PFSK-1 (cell line): Measurements from ENCODE around the gene CTSW.
A peak's percentile ranks its signal among the peaks of the same experiment; 100 is the strongest.

ENCODE experiments used
- FOXP2 ChIP-seq: optimal IDR thresholded peaks from 2 replicates; pipeline ENCODE3; 2011; ENCODE audit warnings: borderline replicate concordance, control low read depth, inconsistent platforms; ENCODE audit not compliant: insufficient read depth; ENCODE audit errors: extremely low read length, extremely low read depth
- POLR2AphosphoS5 ChIP-seq: IDR thresholded peaks from 2 replicates; pipeline ENCODE4 v1.6.1; 2012; ENCODE audit warnings: low read depth, mild to moderate bottlenecking, control low read depth, low read length, moderate library complexity
- SIN3A ChIP-seq: IDR thresholded peaks from 2 replicates; pipeline ENCODE4 v1.6.1; 2012; ENCODE audit warnings: mild to moderate bottlenecking, low read length, moderate library complexity, borderline replicate concordance; ENCODE audit not compliant: insufficient read depth
- TAF1 ChIP-seq: IDR thresholded peaks from 2 replicates; pipeline ENCODE4 v1.6.1; 2012; ENCODE audit warnings: low read length, control low read depth, borderline replicate concordance; ENCODE audit not compliant: insufficient read depth
- TF ChIP-seq, protein P1 (sequence below), 2 experiments: IDR thresholded peaks; 2 replicates each; pipeline versions ENCODE4 v1.6.1 to v1.8.0; 2011 to 2012; ENCODE audit warnings: low read depth in 2 of 2, low read length in 2 of 2, control low read depth in 1 of 2, inconsistent platforms in 1 of 2, mild to moderate bottlenecking in 1 of 2, moderate library complexity in 1 of 2; ENCODE audit not compliant: insufficient read depth in 1 of 2

Gene CTSW

DNA sequence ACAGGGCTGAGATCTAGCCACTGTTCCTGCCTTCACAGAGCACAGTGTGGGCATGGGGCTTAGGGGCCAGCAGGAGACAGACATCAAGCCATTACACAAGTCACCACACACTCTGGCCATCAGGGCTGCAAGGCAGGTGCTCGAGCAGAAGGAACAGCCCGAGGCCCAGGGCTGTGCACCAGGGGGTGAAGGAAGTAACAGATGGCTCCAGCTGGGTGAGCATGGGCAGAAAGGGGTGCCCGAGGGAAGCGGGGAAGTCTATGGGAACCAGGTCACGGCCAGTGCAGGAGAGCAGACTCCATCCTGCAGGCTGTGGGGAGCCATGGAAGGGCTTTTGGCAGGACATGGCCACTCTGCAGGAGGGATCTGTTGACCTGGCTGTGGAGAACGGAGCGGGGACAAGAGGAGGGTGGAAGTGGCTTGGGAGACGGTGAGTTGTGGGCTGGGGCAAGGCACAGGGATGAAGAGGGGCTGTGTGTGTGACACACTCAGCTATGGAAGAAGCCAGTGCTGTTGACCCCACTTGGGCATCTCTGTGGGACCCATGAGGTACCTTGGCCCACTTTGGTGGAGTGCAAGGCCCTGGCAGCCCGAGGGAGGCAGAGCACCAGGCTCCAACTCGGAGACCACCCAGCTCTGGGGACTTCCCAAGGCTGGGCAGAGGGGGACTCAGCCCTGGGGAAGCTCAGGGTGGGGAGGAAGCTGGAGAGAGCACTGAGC lies 35.6 kb downstream of the CTSW start:
- TF ChIP-seq TAF1 (peak; percentile 25; the same call in 1 of the 2 replicates), FOXP2 (no peak)

DNA sequence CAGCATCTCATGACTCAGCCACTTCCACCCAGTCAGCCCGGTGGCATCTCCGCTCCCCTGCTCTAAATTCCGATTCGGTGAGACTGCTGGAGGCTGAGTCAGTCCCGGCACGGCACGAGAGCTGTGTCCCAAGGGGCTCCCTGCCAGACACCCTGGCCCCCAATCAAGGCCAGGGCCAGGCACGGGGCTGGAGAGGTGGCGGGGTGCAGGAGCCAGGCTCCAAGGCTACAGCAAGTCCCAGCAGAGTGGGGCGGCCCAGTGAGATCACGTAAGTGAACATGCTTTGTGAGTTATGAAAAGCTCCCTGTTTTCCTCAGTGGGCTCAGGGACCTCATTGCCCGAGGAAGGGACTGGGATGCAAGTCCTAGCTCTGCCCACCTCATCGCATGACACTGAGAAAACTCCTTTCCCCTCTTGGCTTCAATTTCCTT lies 36.2 kb downstream of the CTSW start:
- TF ChIP-seq, protein P1, sequence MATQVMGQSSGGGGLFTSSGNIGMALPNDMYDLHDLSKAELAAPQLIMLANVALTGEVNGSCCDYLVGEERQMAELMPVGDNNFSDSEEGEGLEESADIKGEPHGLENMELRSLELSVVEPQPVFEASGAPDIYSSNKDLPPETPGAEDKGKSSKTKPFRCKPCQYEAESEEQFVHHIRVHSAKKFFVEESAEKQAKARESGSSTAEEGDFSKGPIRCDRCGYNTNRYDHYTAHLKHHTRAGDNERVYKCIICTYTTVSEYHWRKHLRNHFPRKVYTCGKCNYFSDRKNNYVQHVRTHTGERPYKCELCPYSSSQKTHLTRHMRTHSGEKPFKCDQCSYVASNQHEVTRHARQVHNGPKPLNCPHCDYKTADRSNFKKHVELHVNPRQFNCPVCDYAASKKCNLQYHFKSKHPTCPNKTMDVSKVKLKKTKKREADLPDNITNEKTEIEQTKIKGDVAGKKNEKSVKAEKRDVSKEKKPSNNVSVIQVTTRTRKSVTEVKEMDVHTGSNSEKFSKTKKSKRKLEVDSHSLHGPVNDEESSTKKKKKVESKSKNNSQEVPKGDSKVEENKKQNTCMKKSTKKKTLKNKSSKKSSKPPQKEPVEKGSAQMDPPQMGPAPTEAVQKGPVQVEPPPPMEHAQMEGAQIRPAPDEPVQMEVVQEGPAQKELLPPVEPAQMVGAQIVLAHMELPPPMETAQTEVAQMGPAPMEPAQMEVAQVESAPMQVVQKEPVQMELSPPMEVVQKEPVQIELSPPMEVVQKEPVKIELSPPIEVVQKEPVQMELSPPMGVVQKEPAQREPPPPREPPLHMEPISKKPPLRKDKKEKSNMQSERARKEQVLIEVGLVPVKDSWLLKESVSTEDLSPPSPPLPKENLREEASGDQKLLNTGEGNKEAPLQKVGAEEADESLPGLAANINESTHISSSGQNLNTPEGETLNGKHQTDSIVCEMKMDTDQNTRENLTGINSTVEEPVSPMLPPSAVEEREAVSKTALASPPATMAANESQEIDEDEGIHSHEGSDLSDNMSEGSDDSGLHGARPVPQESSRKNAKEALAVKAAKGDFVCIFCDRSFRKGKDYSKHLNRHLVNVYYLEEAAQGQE (IDR thresholded peaks at IDR 0.05; ENCODE audit: insufficient read depth in 1 of 2, low read depth in 2 of 2, low read length in 2 of 2): no peak
- TF ChIP-seq FOXP2: no peak
- TF ChIP-seq SIN3A: no peak
- TF ChIP-seq POLR2AphosphoS5: no peak
- TF ChIP-seq TAF1: no peak

DNA sequence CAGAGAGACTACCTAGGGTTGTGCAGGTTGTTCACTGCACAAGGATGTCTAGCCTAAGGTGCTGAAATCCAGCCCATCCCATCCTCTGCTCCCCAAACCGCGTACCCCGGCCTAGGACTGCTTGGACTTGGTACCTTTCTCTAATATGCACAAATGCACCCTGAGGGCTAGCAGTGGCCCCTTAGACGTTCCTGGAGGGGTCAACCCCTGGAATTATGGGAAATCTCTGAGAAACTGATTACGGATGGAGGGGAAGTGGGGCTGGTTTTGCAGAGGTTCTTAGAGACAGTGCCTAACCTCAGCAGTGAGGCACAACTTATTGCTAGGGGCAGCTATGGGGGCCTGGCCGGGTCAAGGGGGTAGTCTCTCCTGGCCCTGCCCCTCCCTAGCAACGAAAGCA lies 36.8 kb downstream of the CTSW start:
- TF ChIP-seq POLR2AphosphoS5 (no peak; the same call in 1 of the 2 replicates), FOXP2 (no peak), TAF1 (no peak), SIN3A (no peak)
- TF ChIP-seq, protein P1 (IDR thresholded peaks at IDR 0.05; ENCODE audit: insufficient read depth in 1 of 2, low read depth in 2 of 2, low read length in 2 of 2): no peak

DNA sequence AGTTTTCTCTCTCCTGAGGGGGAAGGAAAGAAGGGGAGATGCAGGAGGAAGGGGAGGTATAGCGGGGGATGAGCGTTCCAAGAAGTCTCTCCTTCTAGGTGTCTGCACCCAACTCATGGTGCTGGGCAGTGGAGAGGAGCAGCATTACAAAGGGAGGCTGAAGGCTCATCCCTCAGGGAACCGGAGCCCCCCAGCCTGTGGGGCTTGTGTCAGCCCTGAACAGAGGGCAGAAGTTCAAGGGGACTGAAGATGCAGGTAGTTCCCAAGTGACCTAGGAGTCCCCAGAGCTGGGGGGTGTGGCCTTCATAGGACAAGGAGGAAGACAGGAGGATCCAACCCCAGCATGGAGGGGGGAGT lies 37.4 kb downstream of the CTSW start:
- TF ChIP-seq TAF1 (no peak), SIN3A (no peak), POLR2AphosphoS5 (no peak)
- TF ChIP-seq, protein P1 (IDR thresholded peaks at IDR 0.05; ENCODE audit: insufficient read depth in 1 of 2, low read depth in 2 of 2, low read length in 2 of 2): no peak

DNA sequence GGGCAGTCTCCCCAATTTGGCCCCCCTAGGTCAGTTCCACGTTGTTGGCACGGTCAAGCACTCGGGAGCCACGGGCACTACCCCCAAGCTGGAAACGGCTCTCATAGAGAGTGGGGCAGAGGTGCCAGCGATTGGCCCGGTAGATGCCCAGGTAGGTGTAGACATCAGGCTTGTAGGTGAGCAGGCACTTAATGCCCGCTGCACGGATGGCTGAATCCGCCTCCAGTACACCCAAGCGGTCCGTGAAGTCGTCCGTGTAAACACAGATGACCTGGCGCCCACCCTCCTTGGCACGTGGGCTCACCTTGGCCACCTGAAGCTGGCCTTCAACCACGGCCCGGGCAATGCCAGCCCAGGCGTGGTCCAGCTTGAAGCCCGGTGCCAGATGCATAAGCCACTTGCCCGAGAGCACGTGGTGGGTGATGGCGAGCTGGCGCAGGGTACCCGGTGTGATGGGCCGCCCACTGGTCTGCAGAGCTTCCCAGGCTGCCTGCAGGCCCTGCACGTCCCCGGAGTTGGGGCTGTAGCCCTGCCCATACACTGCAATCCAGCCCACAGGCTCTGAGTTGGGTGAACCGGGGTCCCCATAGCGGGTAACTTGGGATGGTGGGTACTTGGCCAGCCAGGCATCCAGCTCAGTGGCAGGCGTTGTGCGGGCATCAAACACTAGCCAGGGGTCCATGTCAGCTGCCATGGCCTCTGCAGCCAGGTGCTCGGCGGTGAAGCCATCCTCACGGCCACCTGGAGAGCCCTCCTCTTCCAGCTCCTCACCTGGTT lies 38.0 kb downstream of the CTSW start:
- TF ChIP-seq TAF1 (no peak), POLR2AphosphoS5 (no peak), FOXP2 (no peak), SIN3A (no peak)
- TF ChIP-seq, protein P1 (IDR thresholded peaks at IDR 0.05; ENCODE audit: insufficient read depth in 1 of 2, low read depth in 2 of 2, low read length in 2 of 2): no peak
